Neural progenitor cell (in vitro differentiated cells): ENCODE measurements around the gene PPARA. TPM values are rescaled to one million over a fixed set of nuclear protein-coding genes. Genes with fewer than 3 reads are reported as not detected.
"Not testable (repeated sequence)": the region's sequence is repeated elsewhere in the genome, so short reads cannot be mapped to it uniquely, and the experiment has no call there.

ENCODE experiments used
- DNase-seq: peaks from one replicate; pipeline ENCODE4 v3.0.0-alpha.2; 2016; ENCODE audit warnings: low spot score
- H2AFZ ChIP-seq: fragments of 200-600 bp; sonication (generic); replicated peaks from 2 replicates; pipeline ENCODE4 v1.6.1; 2016; ENCODE audit warnings: antibody characterized with exemption
- H3F3A ChIP-seq: fragments of 200-600 bp; sonication (generic); 2 replicates; pipeline ENCODE4 v1.6.1; 2016; ENCODE audit warnings: antibody characterized with exemption, low read depth
- H3K27ac ChIP-seq: fragments of 200-600 bp; sonication (generic); 2 replicates; pipeline ENCODE4 v1.5.1; 2016; ENCODE audit warnings: mild to moderate bottlenecking
- H3K27me3 ChIP-seq: fragments of 200-600 bp; sonication (generic); 2 replicates; pipeline ENCODE4 v1.6.1; 2016; ENCODE audit warnings: mild to moderate bottlenecking, moderate library complexity
- H3K36me3 ChIP-seq: fragments of 200-600 bp; sonication (generic); 2 replicates; pipeline ENCODE4 v1.5.1; 2016
- H3K4me1 ChIP-seq: fragments of 200-600 bp; sonication (generic); 2 replicates; pipeline ENCODE4 v1.6.1; 2016; ENCODE audit warnings: mixed run types
- H3K4me2 ChIP-seq: fragments of 200-600 bp; sonication (generic); 2 replicates; pipeline ENCODE4 v1.6.1; 2016
- H3K4me3 ChIP-seq: fragments of 200-600 bp; sonication (generic); 2 replicates; pipeline ENCODE4 v1.5.1; 2016
- H3K79me2 ChIP-seq: fragments of 200-600 bp; sonication (generic); 2 replicates; pipeline ENCODE4 v1.6.1; 2016; ENCODE audit warnings: low read depth
- H3K9ac ChIP-seq: fragments of 200-600 bp; sonication (generic); 2 replicates; pipeline ENCODE4 v1.6.1; 2016
- H3K9me3 ChIP-seq: fragments of 200-600 bp; sonication (generic); 2 replicates; pipeline ENCODE4 v1.5.1; 2016; ENCODE audit warnings: low read depth
- H4K20me1 ChIP-seq: fragments of 200-600 bp; sonication (generic); 2 replicates; pipeline ENCODE4 v1.6.1; 2016; ENCODE audit warnings: low read depth
- H3K27ac Mint-ChIP-seq: 3 replicates; pipeline ENCODE4 v1.8.0; 2021; ENCODE audit warnings: mixed read lengths
- H3K27me3 Mint-ChIP-seq: 2 replicates; pipeline ENCODE4 v1.8.0; 2022; ENCODE audit warnings: low read depth, mild to moderate bottlenecking, inconsistent platforms, moderate library complexity, mixed read lengths; ENCODE audit not compliant: insufficient read depth
- H3K36me3 Mint-ChIP-seq: 3 replicates; pipeline ENCODE4 v1.8.0; 2021; ENCODE audit warnings: mixed read lengths
- H3K4me1 Mint-ChIP-seq: 3 replicates; pipeline ENCODE4 v1.8.0; 2021; ENCODE audit warnings: mixed read lengths
- H3K4me3 Mint-ChIP-seq: 3 replicates; pipeline ENCODE4 v1.8.0; 2021; ENCODE audit warnings: mild to moderate bottlenecking, moderate library complexity, mixed read lengths
- H3K9me3 Mint-ChIP-seq: 3 replicates; pipeline ENCODE4 v1.8.0; 2020; ENCODE audit warnings: mixed read lengths
- EZH2 ChIP-seq: fragments of 200-600 bp; sonication (generic); IDR thresholded peaks from 2 replicates; pipeline ENCODE4 v1.6.1; 2017; ENCODE audit warnings: antibody characterized with exemption, mild to moderate bottlenecking, moderate library complexity
- EZH2phosphoT487 ChIP-seq: fragments of 200-600 bp; sonication (generic); IDR thresholded peaks from 2 replicates; pipeline ENCODE4 v1.6.1; 2017; ENCODE audit warnings: antibody characterized with exemption
- total RNA-seq: library from RNA; depleted of rRNA; stranded (reverse); fragments of >200 nt; gene quantifications from 2 replicates; pipeline ENCODE4 v1.2.3, GENCODE V29; 2015; ENCODE audit warnings: low replicate concordance
- TF ChIP-seq, protein P1 (sequence below): fragments of 200-600 bp; sonication (generic); IDR thresholded peaks from 2 replicates; pipeline ENCODE4 v1.5.1; 2017; ENCODE audit warnings: antibody characterized with exemption, mild to moderate bottlenecking

PPARA gene
- total RNA-seq, 1 donor from 2014 or later: 5.2 TPM

DNA sequence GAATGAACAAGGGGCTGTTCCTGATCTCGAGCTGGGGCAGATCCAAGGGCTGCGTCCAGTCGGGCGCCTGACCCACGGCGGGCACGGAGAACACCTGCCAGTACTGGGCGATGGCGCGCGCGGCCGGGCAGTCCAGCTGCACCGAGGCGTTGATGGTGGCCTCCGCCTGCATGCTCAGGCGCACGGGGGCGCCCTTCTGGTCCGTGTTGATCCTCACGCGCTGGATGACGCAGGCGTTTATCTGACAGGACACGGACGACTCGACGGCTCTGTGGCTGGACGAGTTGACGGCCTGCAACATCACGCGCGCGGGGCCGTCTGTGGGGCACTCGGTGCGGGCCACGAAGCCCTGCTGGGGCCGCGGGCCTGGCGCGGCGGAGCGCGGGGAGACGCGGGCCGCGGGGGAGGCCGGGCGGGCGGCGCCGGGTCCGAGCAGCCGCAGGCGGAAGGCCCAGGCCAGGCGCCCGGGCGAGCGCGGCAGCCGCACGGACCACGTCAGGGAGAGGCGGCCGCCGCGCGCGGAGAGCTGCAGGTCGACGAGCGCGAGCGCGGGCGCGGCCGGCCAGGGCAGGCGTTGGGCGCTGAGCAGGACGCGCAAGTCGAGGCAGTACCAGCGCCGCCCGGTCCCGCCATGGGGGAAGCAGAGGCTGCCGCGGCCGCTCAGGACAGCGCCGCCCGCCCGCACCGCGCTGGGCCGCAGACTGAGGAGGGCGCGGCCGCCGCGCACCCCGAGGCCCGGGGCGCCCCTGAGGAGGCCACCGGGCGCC lies 112.3 kb downstream of the PPARA start:
- no peak overlapping the region for H3K27ac ChIP-seq
- H4K20me1 ChIP-seq: no peaks in the 10 kb centered on the region
- no peaks in the 10 kb centered on the region for H3K79me2 ChIP-seq
- TF ChIP-seq EZH2phosphoT487 (peak; percentile 31), EZH2 (no peak)
- TF ChIP-seq, protein P1, sequence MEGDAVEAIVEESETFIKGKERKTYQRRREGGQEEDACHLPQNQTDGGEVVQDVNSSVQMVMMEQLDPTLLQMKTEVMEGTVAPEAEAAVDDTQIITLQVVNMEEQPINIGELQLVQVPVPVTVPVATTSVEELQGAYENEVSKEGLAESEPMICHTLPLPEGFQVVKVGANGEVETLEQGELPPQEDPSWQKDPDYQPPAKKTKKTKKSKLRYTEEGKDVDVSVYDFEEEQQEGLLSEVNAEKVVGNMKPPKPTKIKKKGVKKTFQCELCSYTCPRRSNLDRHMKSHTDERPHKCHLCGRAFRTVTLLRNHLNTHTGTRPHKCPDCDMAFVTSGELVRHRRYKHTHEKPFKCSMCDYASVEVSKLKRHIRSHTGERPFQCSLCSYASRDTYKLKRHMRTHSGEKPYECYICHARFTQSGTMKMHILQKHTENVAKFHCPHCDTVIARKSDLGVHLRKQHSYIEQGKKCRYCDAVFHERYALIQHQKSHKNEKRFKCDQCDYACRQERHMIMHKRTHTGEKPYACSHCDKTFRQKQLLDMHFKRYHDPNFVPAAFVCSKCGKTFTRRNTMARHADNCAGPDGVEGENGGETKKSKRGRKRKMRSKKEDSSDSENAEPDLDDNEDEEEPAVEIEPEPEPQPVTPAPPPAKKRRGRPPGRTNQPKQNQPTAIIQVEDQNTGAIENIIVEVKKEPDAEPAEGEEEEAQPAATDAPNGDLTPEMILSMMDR: peak; percentile 53
- no peak overlapping the region for H3K4me3 Mint-ChIP-seq
- peaks cover 7% of the 10 kb centered on the region for H3K4me1 Mint-ChIP-seq
- no peaks in the 10 kb centered on the region for H3K4me1 ChIP-seq
- peak overlapping the region; percentile 47 for H3K4me2 ChIP-seq
- H3K9me3 ChIP-seq: no peaks in the 10 kb centered on the region
- no peaks in the 10 kb centered on the region for H3F3A ChIP-seq
- H3K27me3 Mint-ChIP-seq: peaks cover 43% of the 10 kb centered on the region
- H3K4me3 ChIP-seq: no peak overlapping the region
- peaks cover 75% of the 10 kb centered on the region for H3K9me3 Mint-ChIP-seq
- no peak overlapping the region for H2AFZ ChIP-seq
- peaks cover 13% of the 10 kb centered on the region for H3K36me3 Mint-ChIP-seq
- H3K9ac ChIP-seq: no peak overlapping the region
- H3K27me3 ChIP-seq: peaks cover 99% of the 10 kb centered on the region
- no peaks in the 10 kb centered on the region for H3K36me3 ChIP-seq
- H3K27ac Mint-ChIP-seq: no peak overlapping the region
- peak; percentile 74 for DNase-seq

DNA sequence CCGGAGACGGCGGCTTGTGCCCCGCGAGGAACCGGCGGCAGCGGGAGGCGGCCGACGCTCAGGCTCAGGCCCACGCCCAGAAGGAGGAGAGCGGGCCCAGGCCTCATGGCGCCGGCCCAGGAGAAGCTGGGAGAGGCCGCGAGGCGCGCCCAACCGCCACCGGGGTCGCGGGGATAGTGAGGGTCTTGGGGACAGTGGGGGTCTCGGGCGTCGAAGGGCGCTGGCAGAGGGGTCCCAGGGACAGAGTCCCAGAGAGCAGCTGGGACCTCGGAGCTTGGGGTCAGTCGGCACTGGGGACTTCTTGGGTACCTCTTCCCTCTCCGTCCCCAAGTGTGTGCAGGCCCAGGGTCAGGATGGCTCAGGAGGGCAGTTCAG lies 112.9 kb downstream of the PPARA start, which contains the start of gene PKDREJ:
Gene PKDREJ, minus strand, starts transcription at position 128 of the 375 bp plus-strand sequence. Its CDS starts 21 bp downstream, at position 107.
- no peak for DNase-seq
- no peak within 1 kb of the TSS for H2AFZ ChIP-seq
- H3K36me3 Mint-ChIP-seq: peaks cover 13% of the 10 kb centered on the region
- no peak within 1 kb of the TSS for H3K27ac ChIP-seq
- no peaks in the 10 kb centered on the region for H4K20me1 ChIP-seq
- no peak within 1 kb of the TSS for H3K4me3 ChIP-seq
- TF ChIP-seq, protein P1: no peak
- peak; percentile 11 for TF ChIP-seq EZH2phosphoT487
- TF ChIP-seq EZH2: peak; percentile 62
- H3F3A ChIP-seq: no peaks in the 10 kb centered on the region
- no peak within 1 kb of the TSS for H3K4me3 Mint-ChIP-seq
- peaks cover 43% of the 10 kb centered on the region for H3K27me3 Mint-ChIP-seq
- peak within 1 kb of the TSS; percentile 47 for H3K4me2 ChIP-seq
- H3K27me3 ChIP-seq: peaks cover 94% of the 10 kb centered on the region
- H3K4me1 Mint-ChIP-seq: peaks cover 9% of the 10 kb centered on the region
- H3K9me3 Mint-ChIP-seq: peaks cover 70% of the 10 kb centered on the region
- no peak within 1 kb of the TSS for H3K27ac Mint-ChIP-seq
- H3K79me2 ChIP-seq: no peaks in the 10 kb centered on the region
- H3K9me3 ChIP-seq: no peaks in the 10 kb centered on the region
- no peak within 1 kb of the TSS for H3K9ac ChIP-seq
- no peaks in the 10 kb centered on the region for H3K4me1 ChIP-seq
- no peaks in the 10 kb centered on the region for H3K36me3 ChIP-seq

DNA sequence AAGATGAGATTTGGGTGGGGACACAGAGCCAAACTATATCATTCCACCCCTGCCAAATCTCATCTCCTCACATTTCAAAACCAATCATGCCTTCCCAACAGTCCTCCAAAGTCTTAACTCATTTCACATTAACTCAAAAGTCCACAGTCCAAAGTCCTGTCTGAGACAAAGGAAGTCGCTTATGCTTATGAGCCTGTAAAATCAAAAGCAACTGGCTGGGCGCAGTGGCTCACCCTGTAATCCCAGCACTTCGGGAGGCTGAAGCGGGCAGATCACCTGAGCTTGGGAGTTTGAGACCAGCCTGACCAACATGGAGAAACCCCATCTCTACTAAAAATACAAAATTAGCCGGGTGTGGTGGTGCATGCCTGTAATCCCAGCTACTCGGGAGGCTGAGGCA lies 114.2 kb downstream of the PPARA start:
- H3K9me3 Mint-ChIP-seq: peaks cover 56% of the 10 kb centered on the region
- H3K27me3 Mint-ChIP-seq: peaks cover 43% of the 10 kb centered on the region
- H3K27me3 ChIP-seq: peaks cover 81% of the 10 kb centered on the region
- not testable (repeated sequence) for DNase-seq, H3K79me2 ChIP-seq, H3K4me1 ChIP-seq, H3F3A ChIP-seq, H4K20me1 ChIP-seq, H2AFZ ChIP-seq, H3K27ac Mint-ChIP-seq, H3K9ac ChIP-seq, H3K9me3 ChIP-seq, H3K4me3 Mint-ChIP-seq, H3K36me3 ChIP-seq, H3K4me2 ChIP-seq, H3K27ac ChIP-seq, H3K4me3 ChIP-seq
- peaks cover 13% of the 10 kb centered on the region for H3K36me3 Mint-ChIP-seq
- peaks cover 14% of the 10 kb centered on the region for H3K4me1 Mint-ChIP-seq

DNA sequence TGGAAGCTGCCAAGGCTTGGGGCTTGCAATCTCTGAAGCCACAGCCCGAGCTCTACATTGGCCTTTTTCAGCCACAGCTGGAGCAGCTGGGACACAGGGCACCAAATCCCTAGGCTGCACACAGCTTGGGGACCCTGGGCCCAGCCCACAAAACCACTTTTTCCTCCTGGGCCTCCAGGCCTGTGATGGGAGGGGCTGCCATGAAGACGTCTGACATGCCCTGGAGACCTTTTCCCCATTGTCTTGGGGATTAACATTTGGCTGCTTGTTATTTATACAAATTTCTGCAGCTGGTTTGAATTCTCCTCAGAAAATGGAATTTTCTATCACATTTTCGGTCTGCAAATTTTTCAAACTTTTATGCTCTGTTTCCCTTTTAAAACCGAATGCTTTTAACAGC lies 115.3 kb downstream of the PPARA start:
- Mint-ChIP-seq H3K27me3 (peaks cover 38% of the 10 kb centered on the region), H3K9me3 (peaks cover 47% of the 10 kb centered on the region), H3K4me1 (peaks cover 17% of the 10 kb centered on the region), H3K36me3 (peaks cover 13% of the 10 kb centered on the region)
- not testable (repeated sequence) for H3K36me3 ChIP-seq, H4K20me1 ChIP-seq, H3K79me2 ChIP-seq, H3K4me1 ChIP-seq, H3K4me3 ChIP-seq, H3F3A ChIP-seq, H3K4me3 Mint-ChIP-seq, H3K27ac ChIP-seq, H3K9me3 ChIP-seq, H2AFZ ChIP-seq, H3K4me2 ChIP-seq, H3K27ac Mint-ChIP-seq, DNase-seq, H3K9ac ChIP-seq
- peaks cover 69% of the 10 kb centered on the region for H3K27me3 ChIP-seq
